Pons (tissue), 1 donor: ENCODE results near the gene SHISA3.

ENCODE experiments used
- DNase-seq: peaks from one replicate; pipeline ENCODE4 v3.0.0-alpha.2; 2016; ENCODE audit warnings: low spot score

The SHISA3 gene

DNA sequence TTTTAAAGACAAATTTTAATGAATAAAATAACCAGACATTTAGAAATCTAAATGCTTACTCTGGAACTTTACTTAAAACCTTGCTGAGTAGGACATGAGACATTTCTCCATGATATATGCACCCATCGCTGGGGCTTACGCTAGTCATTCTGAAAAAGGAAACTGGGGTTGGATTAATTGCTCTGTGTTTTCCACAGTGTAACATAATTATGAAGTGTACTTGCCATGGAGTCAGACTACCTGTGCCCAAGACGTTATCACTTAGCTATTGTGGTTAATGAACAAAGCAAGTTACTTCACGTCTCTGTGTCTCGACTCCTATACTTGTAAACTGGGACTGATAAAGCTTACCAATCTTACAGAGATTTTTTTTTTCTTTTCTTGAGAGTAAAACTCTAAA is 47.8 kb downstream of the SHISA3 start:
- DNase-seq: no peak

DNA sequence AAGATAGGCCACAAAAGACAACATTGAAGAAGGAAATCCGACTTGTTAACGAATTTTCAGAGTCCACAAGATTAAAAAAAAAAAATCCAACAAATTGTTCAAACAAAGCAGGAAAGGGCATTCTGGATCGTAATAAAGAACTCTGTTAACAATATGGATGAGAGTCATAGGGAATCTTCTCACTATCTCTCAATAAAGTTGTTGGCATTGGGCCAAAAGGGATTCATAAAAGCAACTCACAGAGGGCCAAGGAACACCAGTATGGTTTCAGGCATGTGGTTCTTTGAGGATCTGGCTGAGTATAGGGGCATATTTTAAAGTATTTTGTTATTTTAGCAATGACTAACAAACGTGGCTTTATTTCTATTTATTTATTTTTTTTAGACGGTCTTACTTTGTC is 49.5 kb downstream of the SHISA3 start:
- DNase-seq: no peak
